GM12878 (cell line): ENCODE results near the gene EYA2. TPM values are rescaled to one million over a fixed set of nuclear protein-coding genes. Genes with fewer than 3 reads are reported as not detected.
A peak's percentile ranks its signal among the peaks of the same experiment; 100 is the strongest.

Source experiments
- ATAC-seq: fragments of 200-7000 bp; cut with Tn5 transposase; 3 replicates; pipeline ENCODE4 v1.9.1; 2020; ENCODE audit warnings: mild to moderate bottlenecking, moderate library complexity
- BruUV-seq: library from RNA; stranded (reverse); fragments of 400-500 nt; replicated peaks from 2 replicates; lab custom pipeline; 2021; lab: Mats Ljungman, UMichigan
- CTCF ChIA-PET: fragments of 300-600 bp; sonication (Branson Sonifier 250); formaldehyde crosslinking; extraction: SDS; loops from one replicate; lab custom pipeline; 2021; ENCODE audit warnings: inconsistent platforms; lab: Yijun Ruan, JAX
- POLR2A ChIA-PET: fragments of 350-600 bp; formaldehyde crosslinking; extraction: SDS; loops from one replicate; lab custom pipeline; 2021; ENCODE audit warnings: inconsistent platforms; lab: Charles Lee
- RAD21 ChIA-PET: fragments of 300-600 bp; sonication (Branson Sonifier 250); formaldehyde crosslinking; loops from one replicate; lab custom pipeline; 2023; ENCODE audit warnings: antibody characterized with exemption; ENCODE audit not compliant: unreplicated experiment; lab: Charles Lee
- SMC1A ChIA-PET: fragments of 300-600 bp; sonication (Branson Sonifier 250); formaldehyde crosslinking; loops from one replicate; lab custom pipeline; 2023; ENCODE audit not compliant: unreplicated experiment, uncharacterized antibody; lab: Charles Lee
- DNase-seq: peaks from one replicate; pipeline ENCODE4 v3.0.0-alpha.2; 2011; ENCODE audit warnings: low read depth, low spot score
- FAIRE-seq: peaks from 3 replicates; lab custom pipeline; 2011; peaks lifted over from hg19 to GRCh38; lab: Jason Lieb, UNC
- H2AFZ ChIP-seq: 2 replicates; pipeline ENCODE4 v1.6.0; 2011; ENCODE audit warnings: low read depth, low read length, control low read depth; ENCODE audit not compliant: control insufficient read depth
- H3K27ac ChIP-seq: 2 replicates; pipeline ENCODE4 v1.5.1; 2011; ENCODE audit warnings: control low read depth; ENCODE audit not compliant: control insufficient read depth, insufficient read depth
- H3K27me3 ChIP-seq, 2 experiments: replicated peaks in 1 of 2; 2 replicates each; pipeline versions ENCODE4 v1.6.0 to v1.6.1; 2011; ENCODE audit warnings: low read length in 1 of 2; ENCODE audit not compliant: control insufficient read depth in 2 of 2, insufficient read depth in 2 of 2
- H3K36me3 ChIP-seq, 2 experiments: 2 replicates each; pipeline ENCODE4 v1.5.1; 2011; ENCODE audit warnings: low read length in 1 of 2; ENCODE audit not compliant: control insufficient read depth in 2 of 2, insufficient read depth in 2 of 2
- H3K4me1 ChIP-seq: 2 replicates; pipeline ENCODE4 v1.6.1; 2011; ENCODE audit warnings: mild to moderate bottlenecking, low read length, moderate library complexity, mixed read lengths; ENCODE audit not compliant: control insufficient read depth, insufficient read depth
- H3K4me2 ChIP-seq: 2 replicates; pipeline ENCODE4 v1.6.0; 2011; ENCODE audit warnings: control low read depth; ENCODE audit not compliant: control insufficient read depth, insufficient read depth
- H3K4me3 ChIP-seq: fragments of 200-600 bp; sonication (generic); 2 replicates; pipeline ENCODE4 v1.5.1; 2016
- H3K79me2 ChIP-seq: 2 replicates; pipeline ENCODE4 v1.6.0; 2011; ENCODE audit warnings: low read length; ENCODE audit not compliant: control insufficient read depth, insufficient read depth
- H3K9ac ChIP-seq: 2 replicates; pipeline ENCODE4 v1.8.0; 2011; ENCODE audit warnings: low read length, control low read depth, mixed read lengths; ENCODE audit not compliant: control insufficient read depth, insufficient read depth
- H3K9me3 ChIP-seq: replicated peaks from 3 replicates; pipeline ENCODE4 v1.5.1; 2011; ENCODE audit warnings: mild to moderate bottlenecking, low read length; ENCODE audit not compliant: control insufficient read depth, insufficient read depth
- H4K20me1 ChIP-seq: 2 replicates; pipeline ENCODE4 v1.6.0; 2011; ENCODE audit not compliant: control insufficient read depth, insufficient read depth
- USF2 ChIP-seq: IDR thresholded peaks from 2 replicates; pipeline ENCODE4 v1.6.1; 2011; ENCODE audit warnings: low read depth, low read length, improper control_type of control experiment, borderline replicate concordance
- ZBTB40 ChIP-seq: fragments of 450-650 bp; IDR thresholded peaks from 2 replicates; pipeline ENCODE4 v1.6.1; 2016; ENCODE audit warnings: mild to moderate bottlenecking, moderate library complexity, borderline replicate concordance
- WGBS: methylation state at CpG from one replicate; pipeline ENCODE4 v1.1.6; 2016; ENCODE audit warnings: low lambda C conversion rate; ENCODE audit not compliant: insufficient replicate concordance, insufficient coverage; ENCODE audit errors: missing lambda C conversion rate; 5-methylcytosine and 5-hydroxymethylcytosine counted together
- in situ Hi-C: fragments of 300-500 bp; cut with MboI; formaldehyde crosslinking; loops from 9 replicates; pipeline ENCODE4 v1.14.3; 2018; ENCODE audit warnings: mixed read lengths
- intact Hi-C: fragments of 100-400 bp; cut with micrococcal nuclease; formaldehyde crosslinking; loops from one replicate; pipeline ENCODE4 v1.14.2; 2022; ENCODE audit not compliant: unreplicated experiment
- polyA plus RNA-seq, 11 experiments: library from polyadenylated mRNA; depleted of rRNA in 4 of 11; unstranded in 6 of 11; stranded (reverse) in 5 of 11; fragments of >200 nt; fragmentation: Nextera tagmentation in 4 of 11; fragmentation: Illumina TruSeq in 1 of 11; extraction: Ambion mirVana in 4 of 11; extraction: Trizol in 1 of 11; gene quantifications; 1 replicate in 1 of 11; 2 replicates in 10 of 11; pipeline versions ENCODE4 v1.2.1 to v1.2.3, GENCODE V29; 2011 to 2016; ENCODE audit warnings: inconsistent platforms in 2 of 11, missing spikeins in 2 of 11, low read depth in 1 of 11
- total RNA-seq, 4 experiments: library from RNA; depleted of rRNA in 3 of 4; stranded (reverse); fragments of >200 nt in 3 of 4; fragmentation: Illumina TruSeq in 1 of 4; extraction: Trizol in 1 of 4; gene quantifications; 2 replicates each; pipeline versions ENCODE4 v1.2.1 to v1.2.3, GENCODE V29; 2013 to 2021

Gene EYA2
- total and polyA plus RNA-seq, 10 of the 15 experiments (the other 5 are each of a cell fraction or from before 2014, with no cell fraction given): 0.20 TPM; not detected in 9

- BruUV-seq: no TSS peak
- no peaks in the 10 kb centered on the region for H3K4me1 ChIP-seq
- no peaks in the 10 kb centered on the region for H3K27me3 ChIP-seq
- no peak overlapping the region for H3K9ac ChIP-seq
- no peaks in the 10 kb centered on the region for H4K20me1 ChIP-seq
- DNase-seq: no peak
- 59% methylated on average over 7 of the region's 7 CpGs for WGBS
- POLR2A ChIA-PET: no interaction called here
- FAIRE-seq: no peak
- H2AFZ ChIP-seq: no peak overlapping the region
- no peak overlapping the region for H3K4me2 ChIP-seq
- RAD21 ChIA-PET: no interaction called here
- SMC1A ChIA-PET: no interaction called here
- no peaks in the 10 kb centered on the region for H3K36me3 ChIP-seq
- ATAC-seq: no peak
- H3K4me3 ChIP-seq: no peak overlapping the region
- CTCF ChIA-PET: interaction anchor here (0.6 kb wide), 1 partner anchor 477 kb away, joined by 3 read pairs; no protein-coding TSS in a partner anchor
- no peaks in the 10 kb centered on the region; the same call in 2 of the 3 replicates for H3K9me3 ChIP-seq
- TF ChIP-seq USF2 (no peak), ZBTB40 (peak; percentile 67)
- H3K79me2 ChIP-seq: no peaks in the 10 kb centered on the region
- H3K27ac ChIP-seq: no peak overlapping the region
- in situ Hi-C loops: no loop called here
- intact Hi-C loops: no loop called here
Measured at GRCh38 chr20:47008842-47009518, 114.3 kb downstream of the EYA2 start.
